ENCODE data around the gene RSBN1. TPM values are rescaled to one million over a fixed set of nuclear protein-coding genes. Genes with fewer than 3 reads are reported as not detected.

RSBN1 gene
- total and polyA plus RNA-seq, 9 of the 15 experiments (the other 6 are each of a cell fraction or from before 2014, with no cell fraction given): 4.5 to 24.3 (median 13.0) TPM

- CTCF ChIA-PET (ENCODE audit: low intra/inter-chr PET ratio): no interaction called here
- 31% methylated on average over 4 of the region's 4 CpGs for WGBS (ENCODE audit: insufficient coverage, low coverage, missing lambda C conversion rate)
- Histone ChIP-seq H3K27me3 (ENCODE audit: control insufficient read depth in 2 of 2, insufficient read depth in 2 of 2, low read length in 2 of 2) (no peaks in the 10 kb centered on the region), H3K9me3 (replicated peaks; ENCODE audit: control insufficient read depth, insufficient read depth, low read depth, low read length) (no peaks in the 10 kb centered on the region), H3K27ac (ENCODE audit: extremely low read depth, low read depth, low read length) (peak overlapping the region; percentile 23; the same call in 1 of the 3 replicates), H3K4me2 (ENCODE audit: insufficient read depth, low read length) (peak overlapping the region; percentile 2), H3K9me1 (ENCODE audit: control insufficient read depth, insufficient read depth, low read length) (no peaks in the 10 kb centered on the region), H3K36me3 (ENCODE audit: control insufficient read depth, insufficient read depth, low read length) (peaks cover 10% of the 10 kb centered on the region; the same call in 2 of the 3 replicates), H4K20me1 (replicated peaks; ENCODE audit: control insufficient read depth, insufficient read depth, low read length) (peaks cover 28% of the 10 kb centered on the region; the same call in 1 of the 2 replicates), H3K4me3 (no peak overlapping the region), H3K79me2 (ENCODE audit: control insufficient read depth, insufficient read depth, low read length) (peaks cover 98% of the 10 kb centered on the region), H3K4me1 (replicated peaks in 1 of 2; ENCODE audit: control insufficient read depth in 2 of 2, insufficient read depth in 2 of 2, low read length in 2 of 2) (peaks cover 15 to 60% of the 10 kb centered on the region in 2 experiments), H2AFZ (ENCODE audit: low read depth, low read length) (no peak overlapping the region), H3K9ac (ENCODE audit: insufficient read depth in 1 of 2, low read depth in 2 of 2, low read length in 2 of 2) (no peak overlapping the region)
- ATAC-seq (peak; percentile 79), DNase-seq (ENCODE audit: extremely low read depth in 1 of 4, low spot score in 3 of 4) (peak in 2 of 4 experiments; percentile 49 to 62), FAIRE-seq (peak; percentile 23)
- POLR2A ChIA-PET: interaction anchor here (0.7 to 1.6 kb wide), 4 partner anchors 9 to 105 kb away, joined by 3 read pairs; no protein-coding TSS in a partner anchor
- intact Hi-C loops (cut with micrococcal nuclease): loop anchor here (2.0 kb wide), 1 partner anchor 21 kb away; no protein-coding TSS in a partner anchor
- in situ Hi-C loops (cut with MboI): no loop called here
- no TSS peak for BruUV-seq (replicated peaks)
- TF ChIP-seq FOXP1 (CRISPR knock-in tag; IDR thresholded peaks at IDR 0.05) (no peak), ZNF766 (CRISPR knock-in tag; conservative IDR thresholded peaks at IDR 0.05) (no peak), ID3 (CRISPR knock-in tag; IDR thresholded peaks at IDR 0.05) (no peak), ID3 (tag; IDR thresholded peaks at IDR 0.05) (no peak), NR2C1 (IDR thresholded peaks at IDR 0.05) (no peak), NR2C1 (tag; IDR thresholded peaks at IDR 0.05) (no peak), VEZF1 (CRISPR knock-in tag; IDR thresholded peaks at IDR 0.05) (no peak), DACH1 (IDR thresholded peaks at IDR 0.05; ENCODE audit: partially characterized antibody) (no peak), PHF8 (IDR thresholded peaks at IDR 0.05; ENCODE audit: borderline replicate concordance, low read length) (no peak), RBM17 (IDR thresholded peaks at IDR 0.05; ENCODE audit: borderline replicate concordance, low read depth, low read length) (no peak), ESRRB (CRISPR knock-in tag; IDR thresholded peaks at IDR 0.05; ENCODE audit: borderline replicate concordance) (no peak), ZNF639 (CRISPR knock-in tag; conservative IDR thresholded peaks at IDR 0.05 in 1 of 2, IDR thresholded peaks at IDR 0.05 in 1 of 2) (peak in 1 of 2 experiments; percentile 48; a peak in 1 of 4 replicates)
- TF ChIP-seq, protein P1, sequence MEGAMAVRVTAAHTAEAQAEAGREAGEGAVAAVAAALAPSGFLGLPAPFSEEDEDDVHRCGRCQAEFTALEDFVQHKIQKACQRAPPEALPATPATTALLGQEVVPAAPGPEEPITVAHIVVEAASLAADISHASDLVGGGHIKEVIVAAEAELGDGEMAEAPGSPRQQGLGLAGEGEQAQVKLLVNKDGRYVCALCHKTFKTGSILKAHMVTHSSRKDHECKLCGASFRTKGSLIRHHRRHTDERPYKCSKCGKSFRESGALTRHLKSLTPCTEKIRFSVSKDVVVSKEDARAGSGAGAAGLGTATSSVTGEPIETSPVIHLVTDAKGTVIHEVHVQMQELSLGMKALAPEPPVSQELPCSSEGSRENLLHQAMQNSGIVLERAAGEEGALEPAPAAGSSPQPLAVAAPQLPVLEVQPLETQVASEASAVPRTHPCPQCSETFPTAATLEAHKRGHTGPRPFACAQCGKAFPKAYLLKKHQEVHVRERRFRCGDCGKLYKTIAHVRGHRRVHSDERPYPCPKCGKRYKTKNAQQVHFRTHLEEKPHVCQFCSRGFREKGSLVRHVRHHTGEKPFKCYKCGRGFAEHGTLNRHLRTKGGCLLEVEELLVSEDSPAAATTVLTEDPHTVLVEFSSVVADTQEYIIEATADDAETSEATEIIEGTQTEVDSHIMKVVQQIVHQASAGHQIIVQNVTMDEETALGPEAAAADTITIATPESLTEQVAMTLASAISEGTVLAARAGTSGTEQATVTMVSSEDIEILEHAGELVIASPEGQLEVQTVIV (CRISPR knock-in tag; IDR thresholded peaks at IDR 0.05; ENCODE audit: borderline replicate concordance): no peak
Observed at GRCh38 chr1:113783254-113784103, 28.8 kb downstream of the RSBN1 start.
